Mesodermal cell (in vitro differentiated cells): ENCODE data around the gene TNS1.

Experiments
- H3K27ac ChIP-seq: 2 replicates; pipeline ENCODE4 v1.7.0; 2013; ENCODE audit warnings: mild to moderate bottlenecking, low read depth, low read length, moderate library complexity; ENCODE audit not compliant: severe bottlenecking
- H3K36me3 ChIP-seq: 2 replicates; pipeline ENCODE4 v1.7.1; 2013; ENCODE audit warnings: mild to moderate bottlenecking, low read length, moderate library complexity; ENCODE audit not compliant: control insufficient read depth, insufficient read depth
- H3K4me1 ChIP-seq: one replicate; pipeline ENCODE4 v1.7.1; 2013; ENCODE audit warnings: mild to moderate bottlenecking, low read length; ENCODE audit not compliant: insufficient read depth, control insufficient read depth, poor library complexity, severe bottlenecking
- H3K4me3 ChIP-seq: 2 replicates; pipeline ENCODE4 v1.7.0; 2013; ENCODE audit warnings: low read length, control low read depth, mild to moderate bottlenecking; ENCODE audit not compliant: insufficient read depth, poor library complexity, severe bottlenecking; ENCODE audit errors: extremely low read depth
- H3K9me3 ChIP-seq: 2 replicates; pipeline ENCODE4 v1.7.1; 2013; ENCODE audit warnings: mild to moderate bottlenecking, low read length, moderate library complexity; ENCODE audit not compliant: control insufficient read depth
- WGBS, 2 experiments: methylation state at CpG; one replicate each; pipeline ENCODE4 v1.1.5; 2013; ENCODE audit warnings: missing lambda C conversion rate in 2 of 2; ENCODE audit not compliant: insufficient coverage in 2 of 2; 5-methylcytosine and 5-hydroxymethylcytosine counted together

Gene TNS1

GRCh38 chr2:217877866-217878265, 124.9 kb downstream of the TNS1 start:
- no peak overlapping the region for H3K27ac ChIP-seq
- 76 to 93% methylated on average over 4 to 5 of the region's 8 CpGs for WGBS, 2 experiments

GRCh38 chr2:217876253-217876570, 126.6 kb downstream of the TNS1 start:
- Histone ChIP-seq H3K27ac (no peak overlapping the region), H3K36me3 (peaks cover 28% of the 10 kb centered on the region), H3K4me1 (no peaks in the 10 kb centered on the region), H3K4me3 (no peak overlapping the region), H3K9me3 (no peaks in the 10 kb centered on the region)
- 87 to 91% methylated on average over 4 of the region's 4 CpGs for WGBS, 2 experiments

More at GRCh38 chr2:217877866-217878265, 124.9 kb downstream of the TNS1 start:
- H3K4me1 ChIP-seq: no peaks in the 10 kb centered on the region
- H3K4me3 ChIP-seq: no peak overlapping the region
- H3K9me3 ChIP-seq: no peaks in the 10 kb centered on the region
- peaks cover 38% of the 10 kb centered on the region for H3K36me3 ChIP-seq

GRCh38 chr2:217875556-217876252, 127.1 kb downstream of the TNS1 start:
- Histone ChIP-seq H3K36me3 (peaks cover 23% of the 10 kb centered on the region), H3K27ac (no peak overlapping the region)
- 90 to 100% methylated on average over 4 of the region's 4 CpGs for WGBS, 2 experiments

GRCh38 chr2:217875138-217875537, 127.7 kb downstream of the TNS1 start:
- H3K36me3 ChIP-seq: peaks cover 18% of the 10 kb centered on the region
- H3K4me3 ChIP-seq: no peak overlapping the region
- no peak overlapping the region for H3K27ac ChIP-seq
- H3K4me1 ChIP-seq: no peaks in the 10 kb centered on the region
- H3K9me3 ChIP-seq: no peaks in the 10 kb centered on the region
- WGBS, 2 experiments: 100% methylated on average over 1 of the region's 1 CpG; no CpG with 5 or more reads in 1 of the 2 experiments

More at GRCh38 chr2:217875556-217876252, 127.1 kb downstream of the TNS1 start:
- Histone ChIP-seq H3K4me3 (no peak overlapping the region), H3K9me3 (no peaks in the 10 kb centered on the region), H3K4me1 (no peaks in the 10 kb centered on the region)

GRCh38 chr2:217873371-217873770, 129.4 kb downstream of the TNS1 start:
- peaks cover 9% of the 10 kb centered on the region for H3K36me3 ChIP-seq
- 90 to 95% methylated on average over 8 of the region's 8 CpGs for WGBS, 2 experiments
- H3K9me3 ChIP-seq: no peaks in the 10 kb centered on the region

GRCh38 chr2:217872319-217872718, 130.5 kb downstream of the TNS1 start:
- Histone ChIP-seq H3K27ac (no peak overlapping the region), H3K9me3 (no peaks in the 10 kb centered on the region), H3K4me1 (peaks cover 13% of the 10 kb centered on the region), H3K4me3 (no peak overlapping the region), H3K36me3 (peaks cover 9% of the 10 kb centered on the region)
- 93 to 94% methylated on average over 2 of the region's 2 CpGs for WGBS, 2 experiments

More at GRCh38 chr2:217873371-217873770, 129.4 kb downstream of the TNS1 start:
- peaks cover 10% of the 10 kb centered on the region for H3K4me1 ChIP-seq
- H3K27ac ChIP-seq: no peak overlapping the region
- no peak overlapping the region for H3K4me3 ChIP-seq

- Histone ChIP-seq H3K4me1 (peaks cover 20% of the 10 kb centered on the region), H3K4me3 (no peak overlapping the region), H3K36me3 (peaks cover 12% of the 10 kb centered on the region), H3K27ac (no peak overlapping the region), H3K9me3 (no peaks in the 10 kb centered on the region)
- 94 to 96% methylated on average over 12 to 13 of the region's 13 CpGs for WGBS, 2 experiments
Observed at GRCh38 chr2:217870528-217871011, 132.2 kb downstream of the TNS1 start.

GRCh38 chr2:217868911-217869334, 133.9 kb downstream of the TNS1 start:
- H3K27ac ChIP-seq: peak overlapping the region; percentile 63
- peaks cover 20% of the 10 kb centered on the region for H3K4me1 ChIP-seq
- no peaks in the 10 kb centered on the region for H3K9me3 ChIP-seq
- WGBS, 2 experiments: 77 to 82% methylated on average over 3 of the region's 3 CpGs
- no peak overlapping the region for H3K4me3 ChIP-seq
- H3K36me3 ChIP-seq: peaks cover 21% of the 10 kb centered on the region

GRCh38 chr2:217868265-217868892, 134.4 kb downstream of the TNS1 start:
- peaks cover 19% of the 10 kb centered on the region for H3K36me3 ChIP-seq
- WGBS, 2 experiments: 82 to 93% methylated on average over 3 of the region's 5 CpGs
- H3K27ac ChIP-seq: peak overlapping the region; percentile 63

GRCh38 chr2:217866457-217866856, 136.3 kb downstream of the TNS1 start:
- Histone ChIP-seq H3K9me3 (no peaks in the 10 kb centered on the region), H3K4me1 (peaks cover 20% of the 10 kb centered on the region), H3K27ac (peak overlapping the region; percentile 24), H3K4me3 (no peak overlapping the region), H3K36me3 (peaks cover 21% of the 10 kb centered on the region)
- WGBS, 2 experiments: 43 to 48% methylated on average over 3 of the region's 3 CpGs

More at GRCh38 chr2:217868265-217868892, 134.4 kb downstream of the TNS1 start:
- peaks cover 20% of the 10 kb centered on the region for H3K4me1 ChIP-seq
- no peaks in the 10 kb centered on the region for H3K9me3 ChIP-seq
- no peak overlapping the region for H3K4me3 ChIP-seq
